HCT116 (cell line): Measurements from ENCODE around the gene TVP23A. TPM values are rescaled to one million over a fixed set of nuclear protein-coding genes. Genes with fewer than 3 reads are reported as not detected.

Experiments used
- ATAC-seq: fragments of 200-7000 bp; cut with Tn5 transposase; 2 replicates; pipeline ENCODE4 v1.9.1; 2020; ENCODE audit warnings: mild to moderate bottlenecking, moderate library complexity
- BruUV-seq: library from RNA; stranded (reverse); fragments of 400-500 nt; replicated peaks from 2 replicates; lab custom pipeline; 2021; lab: Mats Ljungman, UMichigan
- CTCF ChIA-PET: fragments of 300-600 bp; sonication (Branson Sonifier 250); formaldehyde crosslinking; loops from one replicate; lab custom pipeline; 2021; ENCODE audit warnings: antibody characterized with exemption; lab: Charles Lee
- POLR2A ChIA-PET: fragments of 300-600, 350-600 bp; sonication (Branson Sonifier 250); formaldehyde crosslinking; loops from one replicate; lab custom pipeline; 2021; ENCODE audit warnings: antibody characterized with exemption; lab: Charles Lee
- RAD21 ChIA-PET, 2 experiments: fragments of 300-600 bp; sonication (Branson Sonifier 250); formaldehyde crosslinking; loops; one replicate each; lab custom pipeline; 2023; ENCODE audit warnings: low total read pairs in 2 of 2; ENCODE audit not compliant: uncharacterized antibody in 2 of 2, unreplicated experiment in 2 of 2, low non-redundant PET in 1 of 2; lab: Charles Lee
- DNase-seq: peaks from one replicate; pipeline ENCODE4 v3.0.0-alpha.2; 2010; ENCODE audit warnings: low read depth, low spot score
- H2AFZ ChIP-seq: fragments of 200-600 bp; shearing (Covaris generic), sonication (generic); 2 replicates; pipeline ENCODE4 v1.6.1; 2017; ENCODE audit warnings: low read depth, mixed run types, mixed read lengths, antibody characterized with exemption, low read length; ENCODE audit not compliant: poor library complexity, severe bottlenecking
- H3K27ac ChIP-seq: 2 replicates; pipeline ENCODE4 v1.5.1; 2012; ENCODE audit warnings: low read depth, low read length
- H3K27me3 ChIP-seq: fragments of 200-600 bp; sonication (generic); 2 replicates; pipeline ENCODE4 v1.6.1; 2016; ENCODE audit warnings: mixed run types, low read length, mixed read lengths; ENCODE audit not compliant: insufficient read depth
- H3K36me3 ChIP-seq, 2 experiments: fragments of 200-500 bp in 1 of 2; fragments of 200-600 bp in 1 of 2; sonication (Bioruptor generic) in 1 of 2; sonication (generic) in 1 of 2; 2 replicates each; pipeline versions ENCODE4 v1.5.1 to v1.6.1; 2014 to 2016; ENCODE audit warnings: low read length in 2 of 2, inconsistent platforms in 1 of 2, mixed read lengths in 1 of 2, mixed run types in 1 of 2; ENCODE audit not compliant: insufficient read depth in 2 of 2, control insufficient read depth in 1 of 2
- H3K4me1 ChIP-seq, 2 experiments: fragments of 200-600 bp in 1 of 2; sonication (generic) in 1 of 2; 2 replicates each; pipeline versions ENCODE4 v1.5.1 to v1.6.1; 2012 to 2017; ENCODE audit warnings: low read length in 2 of 2, inconsistent platforms in 1 of 2, mild to moderate bottlenecking in 1 of 2, mixed read lengths in 1 of 2, mixed run types in 1 of 2, moderate library complexity in 1 of 2; ENCODE audit not compliant: insufficient read depth in 2 of 2, control insufficient read depth in 1 of 2
- H3K4me2 ChIP-seq: fragments of 200-600 bp; sonication (generic); 2 replicates; pipeline ENCODE4 v1.6.1; 2017; ENCODE audit warnings: mixed run types, low read length, mixed read lengths
- H3K4me3 ChIP-seq, 2 experiments: fragments of 200-600 bp in 1 of 2; sonication (generic) in 1 of 2; replicated peaks in 1 of 2; 2 replicates each; pipeline ENCODE4 v1.5.1; 2011 to 2016; ENCODE audit warnings: low read length in 2 of 2, control low read depth in 1 of 2, low read depth in 1 of 2, mild to moderate bottlenecking in 1 of 2, mixed read lengths in 1 of 2, mixed run types in 1 of 2
- H3K79me2 ChIP-seq: fragments of 200-600 bp; sonication (generic); 2 replicates; pipeline ENCODE4 v1.6.1; 2017; ENCODE audit warnings: mild to moderate bottlenecking, mixed run types, low read length, moderate library complexity, mixed read lengths; ENCODE audit not compliant: insufficient read depth
- H3K9ac ChIP-seq: fragments of 200-600 bp; sonication (generic); 2 replicates; pipeline ENCODE4 v1.6.1; 2016; ENCODE audit warnings: low read length, mixed read lengths
- H3K9me2 ChIP-seq: fragments of 200-600 bp; sonication (generic), shearing (Covaris generic); 2 replicates; pipeline ENCODE4 v1.6.1; 2017; ENCODE audit warnings: mixed run types, mild to moderate bottlenecking, moderate library complexity; ENCODE audit not compliant: insufficient read depth
- H3K9me3 ChIP-seq, 2 experiments: fragments of 200-500 bp in 1 of 2; fragments of 200-600 bp in 1 of 2; sonication (Bioruptor generic) in 1 of 2; sonication (generic) in 1 of 2; 2 replicates each; pipeline ENCODE4 v1.6.1; 2014 to 2017; ENCODE audit warnings: low read length in 2 of 2, mixed read lengths in 2 of 2, inconsistent platforms in 1 of 2, low read depth in 1 of 2, mild to moderate bottlenecking in 1 of 2, mixed run types in 1 of 2, moderate library complexity in 1 of 2; ENCODE audit not compliant: control insufficient read depth in 1 of 2, insufficient read depth in 1 of 2
- H4K20me1 ChIP-seq: fragments of 200-600 bp; sonication (generic), shearing (Covaris generic); 2 replicates; pipeline ENCODE4 v1.6.1; 2017; ENCODE audit warnings: mixed run types, mild to moderate bottlenecking, moderate library complexity; ENCODE audit not compliant: insufficient read depth
- CBX3 ChIP-seq: IDR thresholded peaks from 2 replicates; pipeline ENCODE4 v1.6.1; 2012; ENCODE audit warnings: low read depth
- EZH2 ChIP-seq: fragments of 200-600 bp; sonication (generic); IDR thresholded peaks from 2 replicates; pipeline ENCODE4 v1.6.1; 2017; ENCODE audit warnings: antibody characterized with exemption, mixed run types
- EZH2phosphoT487 ChIP-seq: fragments of 200-600 bp; IDR thresholded peaks from 2 replicates; pipeline ENCODE4 v1.6.1; 2018; ENCODE audit warnings: antibody characterized with exemption, borderline replicate concordance
- FOSL1 ChIP-seq: IDR thresholded peaks from 2 replicates; pipeline ENCODE4 v1.6.1; 2012; ENCODE audit warnings: low read depth
- JUND ChIP-seq: IDR thresholded peaks from 2 replicates; pipeline ENCODE4 v1.6.1; 2012
- POLR2A ChIP-seq: IDR thresholded peaks from 2 replicates; pipeline ENCODE4 v1.7.0; 2011; ENCODE audit warnings: borderline replicate concordance; ENCODE audit not compliant: insufficient read depth, insufficient read length; ENCODE audit errors: extremely low read depth
- POLR2AphosphoS5 ChIP-seq: IDR thresholded peaks from 2 replicates; pipeline ENCODE4 v1.6.1; 2011; ENCODE audit warnings: mild to moderate bottlenecking, low read depth, low read length, moderate library complexity
- RAD21 ChIP-seq: IDR thresholded peaks from 2 replicates; pipeline ENCODE4 v1.6.1; 2012; ENCODE audit warnings: low read depth, mild to moderate bottlenecking
- SIN3A ChIP-seq: IDR thresholded peaks from 2 replicates; pipeline ENCODE4 v1.6.1; 2012; ENCODE audit warnings: low read depth
- SP1 ChIP-seq: IDR thresholded peaks from 2 replicates; pipeline ENCODE4 v1.6.1; 2012; ENCODE audit warnings: low read depth
- SRF ChIP-seq: IDR thresholded peaks from 2 replicates; pipeline ENCODE4 v1.6.1; 2012; ENCODE audit warnings: low read depth
- TCF7L2 ChIP-seq: IDR thresholded peaks from 2 replicates; pipeline ENCODE4 v1.7.0; 2011; ENCODE audit warnings: borderline replicate concordance, inconsistent platforms; ENCODE audit not compliant: insufficient read depth, insufficient read length; ENCODE audit errors: extremely low read depth
- YY1 ChIP-seq: IDR thresholded peaks from 2 replicates; pipeline ENCODE4 v1.6.1; 2011; ENCODE audit warnings: low read length, low read depth, moderate library complexity, mild to moderate bottlenecking; ENCODE audit not compliant: insufficient replicate concordance; ENCODE audit errors: extremely low read depth
- ZNF274 ChIP-seq: fragments of 200-500 bp; sonication (Bioruptor generic); IDR thresholded peaks from 2 replicates; pipeline ENCODE4 v1.6.1; 2014; ENCODE audit warnings: mild to moderate bottlenecking, low read depth, low read length, inconsistent platforms
- intact Hi-C: fragments of 100-400 bp; cut with micrococcal nuclease; formaldehyde crosslinking; loops from 2 replicates; pipeline ENCODE4 v1.10.0; 2022
- total RNA-seq: library from RNA; stranded (reverse); gene quantifications from one replicate; pipeline ENCODE4 v1.2.1, GENCODE V29; 2021; ENCODE audit not compliant: unreplicated experiment
- TF ChIP-seq, protein P1 (sequence below), 3 experiments: fragments of 200-600 bp in 1 of 3; sonication (generic) in 1 of 3; IDR thresholded peaks in 2 of 3; conservative IDR thresholded peaks in 1 of 3; 2 replicates each; pipeline ENCODE4 v1.5.1; 2012 to 2017; ENCODE audit warnings: low read depth in 2 of 3, low read length in 2 of 3, antibody characterized with exemption in 1 of 3, borderline replicate concordance in 1 of 3, control low read depth in 1 of 3, mild to moderate bottlenecking in 1 of 3, mixed read lengths in 1 of 3, mixed run types in 1 of 3, moderate library complexity in 1 of 3; ENCODE audit not compliant: insufficient read depth in 1 of 3
- TF ChIP-seq, protein P2 (sequence below): IDR thresholded peaks from 2 replicates; pipeline ENCODE4 v1.6.1; 2012
- TF ChIP-seq, protein P3 (sequence below): IDR thresholded peaks from 2 replicates; pipeline ENCODE4 v1.6.1; 2012
- TF ChIP-seq, protein P4 (sequence below): IDR thresholded peaks from 2 replicates; pipeline ENCODE4 v1.6.1; 2012; ENCODE audit warnings: low read depth
- TF ChIP-seq, protein P5 (sequence below): IDR thresholded peaks from 2 replicates; pipeline ENCODE4 v1.6.1; 2011; ENCODE audit warnings: mild to moderate bottlenecking, low read length, moderate library complexity; ENCODE audit not compliant: insufficient replicate concordance; ENCODE audit errors: extremely low read depth

TVP23A gene
- total RNA-seq, 1 experiment from 2014 or later: not detected

DNA sequence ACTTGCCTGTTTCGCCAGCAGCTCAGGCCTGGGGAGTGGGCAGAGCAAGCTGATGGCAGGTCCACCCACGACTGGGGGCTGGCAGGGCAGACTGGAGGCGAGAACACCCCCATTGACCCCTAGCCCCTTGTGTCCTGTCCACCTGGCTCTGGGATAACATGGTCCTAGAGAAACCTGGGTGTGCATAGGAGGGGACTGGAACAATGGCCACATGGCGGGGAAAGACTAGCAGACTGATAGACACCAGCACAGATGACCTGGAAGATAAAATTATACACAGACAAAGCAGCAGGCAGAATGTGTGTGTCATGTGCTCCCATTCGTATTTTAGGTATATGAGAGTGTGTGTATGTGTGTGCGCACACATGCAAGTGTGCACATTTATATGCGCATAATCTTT is 51.5 kb downstream of the TVP23A start:
- intact Hi-C loops: no loop called here
- no peaks in the 10 kb centered on the region for H3K79me2 ChIP-seq
- H2AFZ ChIP-seq: no peak overlapping the region
- ChIA-PET POLR2A (no interaction called here), CTCF (no interaction called here), RAD21 (no interaction called here)
- H3K4me2 ChIP-seq: no peak overlapping the region
- H3K9me3 ChIP-seq: no peaks in the 10 kb centered on the region
- no peaks in the 10 kb centered on the region for H4K20me1 ChIP-seq
- H3K9ac ChIP-seq: no peak overlapping the region
- H3K27ac ChIP-seq: no peak overlapping the region
- H3K9me2 ChIP-seq: no peaks in the 10 kb centered on the region
- BruUV-seq: no TSS peak
- no peaks in the 10 kb centered on the region for H3K4me1 ChIP-seq
- TF ChIP-seq, protein P1, sequence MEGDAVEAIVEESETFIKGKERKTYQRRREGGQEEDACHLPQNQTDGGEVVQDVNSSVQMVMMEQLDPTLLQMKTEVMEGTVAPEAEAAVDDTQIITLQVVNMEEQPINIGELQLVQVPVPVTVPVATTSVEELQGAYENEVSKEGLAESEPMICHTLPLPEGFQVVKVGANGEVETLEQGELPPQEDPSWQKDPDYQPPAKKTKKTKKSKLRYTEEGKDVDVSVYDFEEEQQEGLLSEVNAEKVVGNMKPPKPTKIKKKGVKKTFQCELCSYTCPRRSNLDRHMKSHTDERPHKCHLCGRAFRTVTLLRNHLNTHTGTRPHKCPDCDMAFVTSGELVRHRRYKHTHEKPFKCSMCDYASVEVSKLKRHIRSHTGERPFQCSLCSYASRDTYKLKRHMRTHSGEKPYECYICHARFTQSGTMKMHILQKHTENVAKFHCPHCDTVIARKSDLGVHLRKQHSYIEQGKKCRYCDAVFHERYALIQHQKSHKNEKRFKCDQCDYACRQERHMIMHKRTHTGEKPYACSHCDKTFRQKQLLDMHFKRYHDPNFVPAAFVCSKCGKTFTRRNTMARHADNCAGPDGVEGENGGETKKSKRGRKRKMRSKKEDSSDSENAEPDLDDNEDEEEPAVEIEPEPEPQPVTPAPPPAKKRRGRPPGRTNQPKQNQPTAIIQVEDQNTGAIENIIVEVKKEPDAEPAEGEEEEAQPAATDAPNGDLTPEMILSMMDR (IDR thresholded peaks at IDR 0.05 in 2 of 3, conservative IDR thresholded peaks at IDR 0.05 in 1 of 3; ENCODE audit: borderline replicate concordance in 1 of 3, insufficient read depth in 1 of 3, low read depth in 2 of 3, low read length in 2 of 3): no peak
- TF ChIP-seq SP1 (no peak), YY1 (no peak), EZH2 (no peak), CBX3 (no peak), TCF7L2 (no peak), SRF (no peak), RAD21 (no peak), SIN3A (no peak), POLR2AphosphoS5 (no peak), FOSL1 (no peak), JUND (no peak), EZH2phosphoT487 (no peak), POLR2A (no peak), ZNF274 (no peak)
- TF ChIP-seq, protein P2, sequence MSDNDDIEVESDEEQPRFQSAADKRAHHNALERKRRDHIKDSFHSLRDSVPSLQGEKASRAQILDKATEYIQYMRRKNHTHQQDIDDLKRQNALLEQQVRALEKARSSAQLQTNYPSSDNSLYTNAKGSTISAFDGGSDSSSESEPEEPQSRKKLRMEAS: no peak
- TF ChIP-seq, protein P3, sequence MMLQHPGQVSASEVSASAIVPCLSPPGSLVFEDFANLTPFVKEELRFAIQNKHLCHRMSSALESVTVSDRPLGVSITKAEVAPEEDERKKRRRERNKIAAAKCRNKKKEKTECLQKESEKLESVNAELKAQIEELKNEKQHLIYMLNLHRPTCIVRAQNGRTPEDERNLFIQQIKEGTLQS: no peak
- TF ChIP-seq, protein P4, sequence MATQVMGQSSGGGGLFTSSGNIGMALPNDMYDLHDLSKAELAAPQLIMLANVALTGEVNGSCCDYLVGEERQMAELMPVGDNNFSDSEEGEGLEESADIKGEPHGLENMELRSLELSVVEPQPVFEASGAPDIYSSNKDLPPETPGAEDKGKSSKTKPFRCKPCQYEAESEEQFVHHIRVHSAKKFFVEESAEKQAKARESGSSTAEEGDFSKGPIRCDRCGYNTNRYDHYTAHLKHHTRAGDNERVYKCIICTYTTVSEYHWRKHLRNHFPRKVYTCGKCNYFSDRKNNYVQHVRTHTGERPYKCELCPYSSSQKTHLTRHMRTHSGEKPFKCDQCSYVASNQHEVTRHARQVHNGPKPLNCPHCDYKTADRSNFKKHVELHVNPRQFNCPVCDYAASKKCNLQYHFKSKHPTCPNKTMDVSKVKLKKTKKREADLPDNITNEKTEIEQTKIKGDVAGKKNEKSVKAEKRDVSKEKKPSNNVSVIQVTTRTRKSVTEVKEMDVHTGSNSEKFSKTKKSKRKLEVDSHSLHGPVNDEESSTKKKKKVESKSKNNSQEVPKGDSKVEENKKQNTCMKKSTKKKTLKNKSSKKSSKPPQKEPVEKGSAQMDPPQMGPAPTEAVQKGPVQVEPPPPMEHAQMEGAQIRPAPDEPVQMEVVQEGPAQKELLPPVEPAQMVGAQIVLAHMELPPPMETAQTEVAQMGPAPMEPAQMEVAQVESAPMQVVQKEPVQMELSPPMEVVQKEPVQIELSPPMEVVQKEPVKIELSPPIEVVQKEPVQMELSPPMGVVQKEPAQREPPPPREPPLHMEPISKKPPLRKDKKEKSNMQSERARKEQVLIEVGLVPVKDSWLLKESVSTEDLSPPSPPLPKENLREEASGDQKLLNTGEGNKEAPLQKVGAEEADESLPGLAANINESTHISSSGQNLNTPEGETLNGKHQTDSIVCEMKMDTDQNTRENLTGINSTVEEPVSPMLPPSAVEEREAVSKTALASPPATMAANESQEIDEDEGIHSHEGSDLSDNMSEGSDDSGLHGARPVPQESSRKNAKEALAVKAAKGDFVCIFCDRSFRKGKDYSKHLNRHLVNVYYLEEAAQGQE: no peak
- TF ChIP-seq, protein P5, sequence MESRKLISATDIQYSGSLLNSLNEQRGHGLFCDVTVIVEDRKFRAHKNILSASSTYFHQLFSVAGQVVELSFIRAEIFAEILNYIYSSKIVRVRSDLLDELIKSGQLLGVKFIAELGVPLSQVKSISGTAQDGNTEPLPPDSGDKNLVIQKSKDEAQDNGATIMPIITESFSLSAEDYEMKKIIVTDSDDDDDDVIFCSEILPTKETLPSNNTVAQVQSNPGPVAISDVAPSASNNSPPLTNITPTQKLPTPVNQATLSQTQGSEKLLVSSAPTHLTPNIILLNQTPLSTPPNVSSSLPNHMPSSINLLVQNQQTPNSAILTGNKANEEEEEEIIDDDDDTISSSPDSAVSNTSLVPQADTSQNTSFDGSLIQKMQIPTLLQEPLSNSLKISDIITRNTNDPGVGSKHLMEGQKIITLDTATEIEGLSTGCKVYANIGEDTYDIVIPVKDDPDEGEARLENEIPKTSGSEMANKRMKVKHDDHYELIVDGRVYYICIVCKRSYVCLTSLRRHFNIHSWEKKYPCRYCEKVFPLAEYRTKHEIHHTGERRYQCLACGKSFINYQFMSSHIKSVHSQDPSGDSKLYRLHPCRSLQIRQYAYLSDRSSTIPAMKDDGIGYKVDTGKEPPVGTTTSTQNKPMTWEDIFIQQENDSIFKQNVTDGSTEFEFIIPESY: no peak
- H3K36me3 ChIP-seq: peaks cover 0 to 4% of the 10 kb centered on the region in 2 experiments; a peak in 1 of 4 replicates
- no peak for DNase-seq
- H3K4me3 ChIP-seq: no peak overlapping the region
- no peaks in the 10 kb centered on the region for H3K27me3 ChIP-seq
- ATAC-seq: no peak
